HEK293T (cell line): ENCODE results near the gene TRIM41.

Experiments
- CTBP1 ChIP-seq: fragments of 450-650 bp; IDR thresholded peaks from 2 replicates; pipeline ENCODE4 v1.6.1; 2016; ENCODE audit warnings: borderline replicate concordance
- ELF4 ChIP-seq: fragments of 450-650 bp; IDR thresholded peaks from 2 replicates; pipeline ENCODE4 v1.6.1; 2017; ENCODE audit warnings: antibody characterized with exemption
- FOXA1 ChIP-seq: fragments of 450-650 bp; IDR thresholded peaks from 2 replicates; pipeline ENCODE4 v1.6.1; 2016; ENCODE audit warnings: mild to moderate bottlenecking
- FOXM1 ChIP-seq: fragments of 450-650 bp; IDR thresholded peaks from 2 replicates; pipeline ENCODE4 v1.6.1; 2017; ENCODE audit warnings: mild to moderate bottlenecking, borderline replicate concordance
- HDGF ChIP-seq: fragments of 450-650 bp; IDR thresholded peaks from 2 replicates; pipeline ENCODE4 v1.6.1; 2017; ENCODE audit warnings: antibody characterized with exemption, borderline replicate concordance
- L3MBTL2 ChIP-seq: fragments of 450-650 bp; conservative IDR thresholded peaks from 2 replicates; pipeline ENCODE4 v1.6.1; 2016; ENCODE audit warnings: mild to moderate bottlenecking
- LEF1 ChIP-seq: fragments of 450-650 bp; IDR thresholded peaks from 2 replicates; pipeline ENCODE4 v1.6.1; 2017; ENCODE audit warnings: mild to moderate bottlenecking, borderline replicate concordance
- SP1 ChIP-seq: fragments of 450-650 bp; IDR thresholded peaks from 2 replicates; pipeline ENCODE4 v1.6.1; 2017
- SUZ12 ChIP-seq: fragments of 450-650 bp; IDR thresholded peaks from 2 replicates; pipeline ENCODE4 v1.6.1; 2016; ENCODE audit warnings: mild to moderate bottlenecking
- TARDBP ChIP-seq: fragments of 450-650 bp; IDR thresholded peaks from 2 replicates; pipeline ENCODE4 v1.6.1; 2016
- ZNF384 ChIP-seq: fragments of 450-650 bp; IDR thresholded peaks from 2 replicates; pipeline ENCODE4 v1.6.1; 2016

- TF ChIP-seq CTBP1 (no peak), SUZ12 (no peak), ZNF384 (no peak), L3MBTL2 (no peak), SP1 (no peak), ELF4 (no peak), FOXA1 (no peak), TARDBP (no peak), FOXM1 (no peak), LEF1 (no peak), HDGF (no peak)
Measured at GRCh38 chr5:181282874-181283273, 59.8 kb downstream of the TRIM41 start.
